ENCODE results near the gene RGS3.

The RGS3 gene

GRCh38 chr9:113529336-113530009, 65.9 kb downstream of the RGS3 start:
- DNase-seq, result no peak

GRCh38 chr9:113530022-113530635, 66.6 kb downstream of the RGS3 start:
- DNase-seq, result no peak

GRCh38 chr9:113530942-113531341, 67.4 kb downstream of the RGS3 start:
- no peak for DNase-seq

- no peak for DNase-seq
Measured at GRCh38 chr9:113531919-113532808, 68.6 kb downstream of the RGS3 start.

- no peak for DNase-seq
Measured at GRCh38 chr9:113532809-113533190, 69.3 kb downstream of the RGS3 start.

- DNase-seq, result no peak
Measured at GRCh38 chr9:113533335-113534225, 70.1 kb downstream of the RGS3 start.

- DNase-seq, result no peak
Measured at GRCh38 chr9:113535756-113536155, 72.2 kb downstream of the RGS3 start.

GRCh38 chr9:113536166-113536482, 72.6 kb downstream of the RGS3 start:
- DNase-seq, result peak in 2 of 51 donors; percentile 83 to 92

- peak in 49 of 51 donors; percentile 10 to 97 (median 84) for DNase-seq
Measured at GRCh38 chr9:113536483-113537228, 73.1 kb downstream of the RGS3 start.

- peak in 9 of 51 donors; percentile 46 to 81 (median 59) for DNase-seq
Measured at GRCh38 chr9:113537229-113537810, 73.8 kb downstream of the RGS3 start.

GRCh38 chr9:113538131-113538530, 74.6 kb downstream of the RGS3 start:
- DNase-seq, result no peak

- peak in 1 of 51 donors; percentile 7 for DNase-seq
Measured at GRCh38 chr9:113538701-113539430, 75.3 kb downstream of the RGS3 start.

GRCh38 chr9:113540466-113540865, 76.9 kb downstream of the RGS3 start:
- DNase-seq, result no peak

- DNase-seq, result peak in 28 of 51 donors; percentile 14 to 75 (median 50)
Measured at GRCh38 chr9:113541019-113541900, 77.7 kb downstream of the RGS3 start.

- no peak for DNase-seq
Measured at GRCh38 chr9:113542006-113542405, 78.5 kb downstream of the RGS3 start.

GRCh38 chr9:113542741-113543140, 79.2 kb downstream of the RGS3 start:
- no peak for DNase-seq

GRCh38 chr9:113543296-113543981, 79.9 kb downstream of the RGS3 start:
- DNase-seq, result peak in 5 of 51 donors; percentile 15 to 57 (median 30)

GRCh38 chr9:113543982-113544303, 80.4 kb downstream of the RGS3 start:
- DNase-seq, result peak in 3 of 51 donors; percentile 15 to 57 (median 33)

Measured in hypothalamus (tissue), 51 donors.